ENCODE data around the gene UBE2E2.

UBE2E2 gene

GRCh38 chr3:23356169-23356568 lies 153.0 kb downstream of the UBE2E2 start:
- Mint-ChIP-seq H3K27me3 (no peaks in the 10 kb centered on the region), H3K4me3 (no peak overlapping the region), H3K27ac (no peak overlapping the region), H3K36me3 (peaks cover 2 to 3% of the 10 kb centered on the region in 2 donors), H3K9me3 (peaks cover 0 to 4% of the 10 kb centered on the region in 2 donors), H3K4me1 (peaks cover 7 to 27% of the 10 kb centered on the region in 2 donors)
- ATAC-seq (replicated peaks) (no peak), DNase-seq (no peak)

- Mint-ChIP-seq H3K4me3 (no peak overlapping the region), H3K27ac (no peak overlapping the region), H3K9me3 (peaks cover 0 to 4% of the 10 kb centered on the region in 2 donors), H3K36me3 (peaks cover 3 to 5% of the 10 kb centered on the region in 2 donors), H3K4me1 (peaks cover 7 to 27% of the 10 kb centered on the region in 2 donors), H3K27me3 (no peaks in the 10 kb centered on the region)
- no peak for ATAC-seq (replicated peaks)
- no peak for DNase-seq
These were observed 153.8 kb downstream of the UBE2E2 start for GRCh38 chr3:23356923-23357322.

GRCh38 chr3:23359116-23359515 lies 156.0 kb downstream of the UBE2E2 start:
- DNase-seq, result no peak
- peaks cover 6 to 13% of the 10 kb centered on the region in 2 donors for H3K9me3 Mint-ChIP-seq
- peaks cover 11 to 15% of the 10 kb centered on the region in 2 donors for H3K36me3 Mint-ChIP-seq
- no peak overlapping the region for H3K4me3 Mint-ChIP-seq
- ATAC-seq (replicated peaks), result no peak
- H3K4me1 Mint-ChIP-seq, result peaks cover 10 to 33% of the 10 kb centered on the region in 2 donors
- H3K27me3 Mint-ChIP-seq, result no peaks in the 10 kb centered on the region
- H3K27ac Mint-ChIP-seq, result no peak overlapping the region

GRCh38 chr3:23365066-23365465 lies 161.9 kb downstream of the UBE2E2 start:
- no peak for DNase-seq
- no peaks in the 10 kb centered on the region for H3K27me3 Mint-ChIP-seq
- H3K9me3 Mint-ChIP-seq, result peaks cover 15 to 22% of the 10 kb centered on the region in 2 donors
- H3K27ac Mint-ChIP-seq, result no peak overlapping the region
- peaks cover 14 to 24% of the 10 kb centered on the region in 2 donors for H3K36me3 Mint-ChIP-seq
- no peak for ATAC-seq (replicated peaks)
- H3K4me3 Mint-ChIP-seq, result no peak overlapping the region
- H3K4me1 Mint-ChIP-seq, result peaks cover 24 to 36% of the 10 kb centered on the region in 2 donors

DNA sequence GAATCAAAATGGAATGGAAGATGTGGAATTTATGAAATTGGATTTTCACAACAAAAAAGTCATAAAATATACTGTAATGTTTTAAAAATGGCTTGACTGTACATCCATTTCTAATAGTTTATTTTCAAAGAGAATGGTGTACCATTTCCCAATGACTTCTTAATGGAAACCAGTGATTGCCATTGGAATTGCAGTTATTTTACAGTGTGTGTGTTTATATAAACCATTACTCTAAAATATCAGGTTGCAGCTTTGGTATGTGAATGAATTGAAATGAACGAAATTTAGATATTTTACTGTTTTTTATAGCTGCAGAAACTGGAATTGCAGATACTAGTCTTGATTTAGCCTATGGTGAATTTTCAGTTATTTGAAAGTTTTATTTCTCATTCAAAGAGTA lies 165.6 kb downstream of the UBE2E2 start:
- H3K27ac Mint-ChIP-seq, result no peak overlapping the region
- peaks cover 13 to 15% of the 10 kb centered on the region in 2 donors for H3K9me3 Mint-ChIP-seq
- no peak overlapping the region for H3K4me3 Mint-ChIP-seq
- no peaks in the 10 kb centered on the region for H3K27me3 Mint-ChIP-seq
- peaks cover 28 to 56% of the 10 kb centered on the region in 2 donors for H3K4me1 Mint-ChIP-seq
- ATAC-seq (replicated peaks) (no peak), DNase-seq (no peak)
- peaks cover 9 to 15% of the 10 kb centered on the region in 2 donors for H3K36me3 Mint-ChIP-seq

- no peak overlapping the region for H3K27ac Mint-ChIP-seq
- ATAC-seq (replicated peaks) (no peak), DNase-seq (no peak)
- H3K4me1 Mint-ChIP-seq, result peaks cover 30 to 53% of the 10 kb centered on the region in 2 donors
- peaks cover 5 to 6% of the 10 kb centered on the region in 2 donors for H3K36me3 Mint-ChIP-seq
- H3K4me3 Mint-ChIP-seq, result no peak overlapping the region
- peaks cover 0 to 5% of the 10 kb centered on the region in 2 donors for H3K9me3 Mint-ChIP-seq
- H3K27me3 Mint-ChIP-seq, result no peaks in the 10 kb centered on the region
These were observed 169.2 kb downstream of the UBE2E2 start for GRCh38 chr3:23372285-23372684.

- peaks cover 22 to 55% of the 10 kb centered on the region in 2 donors for H3K4me1 Mint-ChIP-seq
- DNase-seq, result no peak
- no peaks in the 10 kb centered on the region for H3K27me3 Mint-ChIP-seq
- H3K36me3 Mint-ChIP-seq, result peaks cover 1 to 3% of the 10 kb centered on the region in 2 donors
- no peak overlapping the region for H3K27ac Mint-ChIP-seq
- ATAC-seq (replicated peaks), result peak in 1 of 2 donors; percentile 12
- peaks cover 3 to 4% of the 10 kb centered on the region in 2 donors for H3K9me3 Mint-ChIP-seq
- H3K4me3 Mint-ChIP-seq, result no peak overlapping the region
These were observed 173.6 kb downstream of the UBE2E2 start for GRCh38 chr3:23376516-23377248.

- peaks cover 26 to 53% of the 10 kb centered on the region in 2 donors for H3K4me1 Mint-ChIP-seq
- ATAC-seq (replicated peaks) (peak; percentile 36 to 63), DNase-seq (no peak)
- no peak overlapping the region for H3K27ac Mint-ChIP-seq
- H3K36me3 Mint-ChIP-seq, result peaks cover 1 to 3% of the 10 kb centered on the region in 2 donors
- no peak overlapping the region for H3K4me3 Mint-ChIP-seq
- peaks cover 3 to 4% of the 10 kb centered on the region in 2 donors for H3K9me3 Mint-ChIP-seq
- H3K27me3 Mint-ChIP-seq, result no peaks in the 10 kb centered on the region
These were observed 175.0 kb downstream of the UBE2E2 start for GRCh38 chr3:23377928-23378672.

GRCh38 chr3:23383875-23384274 lies 180.7 kb downstream of the UBE2E2 start:
- H3K27ac Mint-ChIP-seq, result no peak overlapping the region
- H3K4me1 Mint-ChIP-seq, result peaks cover 30 to 58% of the 10 kb centered on the region in 2 donors
- no peak for ATAC-seq (replicated peaks)
- H3K4me3 Mint-ChIP-seq, result no peak overlapping the region
- peaks cover 0 to 3% of the 10 kb centered on the region in 2 donors for H3K36me3 Mint-ChIP-seq
- H3K9me3 Mint-ChIP-seq, result peaks cover 3 to 4% of the 10 kb centered on the region in 2 donors
- H3K27me3 Mint-ChIP-seq, result no peaks in the 10 kb centered on the region
- DNase-seq, result no peak

GRCh38 chr3:23385327-23385726 lies 182.2 kb downstream of the UBE2E2 start:
- Mint-ChIP-seq H3K27me3 (no peaks in the 10 kb centered on the region), H3K4me1 (peaks cover 38 to 62% of the 10 kb centered on the region in 2 donors), H3K27ac (no peak overlapping the region), H3K4me3 (no peak overlapping the region), H3K36me3 (peaks cover 5 to 8% of the 10 kb centered on the region in 2 donors), H3K9me3 (peaks cover 0 to under 1% of the 10 kb centered on the region in 2 donors)
- DNase-seq (no peak), ATAC-seq (replicated peaks) (no peak)

DNA sequence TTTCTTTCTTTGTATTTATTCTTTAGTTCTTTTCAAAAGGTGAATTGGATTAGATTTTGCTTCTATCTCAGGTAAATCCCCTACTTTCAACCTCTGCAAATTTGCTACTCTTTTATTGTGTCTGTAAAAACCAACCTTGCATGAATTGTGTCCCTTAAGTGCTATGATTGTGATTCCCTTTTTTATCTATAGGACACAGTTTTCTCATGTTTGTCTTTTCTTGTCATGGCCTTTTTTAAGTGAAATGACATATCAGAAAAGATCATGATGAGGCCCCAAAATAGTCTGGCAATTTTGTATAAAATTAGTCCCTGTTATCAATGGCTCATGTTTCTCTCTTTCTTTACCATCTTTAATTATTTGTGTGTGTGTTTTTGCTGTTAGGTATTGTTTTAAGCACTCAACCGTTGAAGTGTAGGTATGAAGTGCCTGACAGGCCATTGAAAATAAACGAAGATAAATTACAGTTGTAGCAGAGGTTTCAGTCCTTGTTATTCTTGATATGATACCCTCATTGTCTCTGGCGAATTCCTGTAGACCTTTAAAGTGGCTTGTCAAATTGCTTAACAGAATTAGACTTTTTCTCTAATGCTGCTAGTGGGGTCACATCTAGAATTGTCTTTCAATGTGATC lies 184.3 kb downstream of the UBE2E2 start:
- no peak for DNase-seq
- H3K4me1 Mint-ChIP-seq, result peaks cover 43 to 55% of the 10 kb centered on the region in 2 donors
- H3K27ac Mint-ChIP-seq, result no peak overlapping the region
- H3K9me3 Mint-ChIP-seq, result peaks cover 0 to 2% of the 10 kb centered on the region in 2 donors
- H3K27me3 Mint-ChIP-seq, result no peaks in the 10 kb centered on the region
- no peak for ATAC-seq (replicated peaks)
- peaks cover 8 to 11% of the 10 kb centered on the region in 2 donors for H3K36me3 Mint-ChIP-seq
- H3K4me3 Mint-ChIP-seq, result no peak overlapping the region

- DNase-seq, result no peak
- peak in 1 of 2 donors; percentile 53 for ATAC-seq (replicated peaks)
- Mint-ChIP-seq H3K27ac (peak overlapping the region; percentile 76), H3K4me3 (no peak overlapping the region), H3K9me3 (peaks cover 0 to 3% of the 10 kb centered on the region in 2 donors), H3K4me1 (peaks cover 49 to 62% of the 10 kb centered on the region in 2 donors), H3K27me3 (no peaks in the 10 kb centered on the region), H3K36me3 (peaks cover 8 to 14% of the 10 kb centered on the region in 2 donors)
These were observed 186.0 kb downstream of the UBE2E2 start for GRCh38 chr3:23389089-23389488.

GRCh38 chr3:23389686-23390085 lies 186.6 kb downstream of the UBE2E2 start:
- Mint-ChIP-seq H3K4me3 (no peak overlapping the region), H3K27me3 (no peaks in the 10 kb centered on the region), H3K27ac (peak overlapping the region; percentile 76), H3K9me3 (peaks cover 0 to 3% of the 10 kb centered on the region in 2 donors), H3K36me3 (peaks cover 8 to 17% of the 10 kb centered on the region in 2 donors), H3K4me1 (peaks cover 53 to 68% of the 10 kb centered on the region in 2 donors)
- DNase-seq (no peak), ATAC-seq (replicated peaks) (peak; percentile 76 to 81)

DNA sequence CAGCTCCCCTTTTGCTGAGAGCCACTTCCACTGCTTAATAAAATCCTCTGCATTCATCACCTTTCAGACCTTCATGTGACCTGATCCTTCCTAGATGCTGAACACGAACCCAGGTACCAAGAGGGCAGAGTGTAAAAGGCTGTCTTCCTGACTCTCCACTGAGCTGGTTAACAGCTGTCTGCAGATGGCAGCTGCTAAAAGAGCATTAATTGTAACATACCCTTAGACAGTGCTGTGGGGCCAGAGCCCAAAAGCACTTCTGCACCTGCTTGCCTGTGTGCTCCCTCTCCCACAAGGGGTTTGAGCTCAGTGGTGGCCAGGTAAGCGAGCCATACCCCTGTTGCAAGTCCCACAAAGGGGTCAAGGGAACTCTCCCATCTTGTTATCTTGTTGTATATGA lies 187.3 kb downstream of the UBE2E2 start:
- no peak overlapping the region for H3K27ac Mint-ChIP-seq
- H3K9me3 Mint-ChIP-seq, result peaks cover 0 to 3% of the 10 kb centered on the region in 2 donors
- H3K4me3 Mint-ChIP-seq, result no peak overlapping the region
- peaks cover 53 to 70% of the 10 kb centered on the region in 2 donors for H3K4me1 Mint-ChIP-seq
- peaks cover 8 to 17% of the 10 kb centered on the region in 2 donors for H3K36me3 Mint-ChIP-seq
- no peak for ATAC-seq (replicated peaks)
- no peaks in the 10 kb centered on the region for H3K27me3 Mint-ChIP-seq
- no peak for DNase-seq

Measured in stimulated activated naive B cell treated with anti-CD40 and anti-IgM and Interleukin-4, amounts not matched to agents 10 μg/mL and 1 μg/mL and 100 μg/mL, for 72 hours (primary cell).